ENCODE results near the gene KRT39. TPM values are rescaled to one million over a fixed set of nuclear protein-coding genes. Genes with fewer than 3 reads are reported as not detected.

Gene KRT39
- total RNA-seq, 2 donors from 2014 or later = not detected

DNA sequence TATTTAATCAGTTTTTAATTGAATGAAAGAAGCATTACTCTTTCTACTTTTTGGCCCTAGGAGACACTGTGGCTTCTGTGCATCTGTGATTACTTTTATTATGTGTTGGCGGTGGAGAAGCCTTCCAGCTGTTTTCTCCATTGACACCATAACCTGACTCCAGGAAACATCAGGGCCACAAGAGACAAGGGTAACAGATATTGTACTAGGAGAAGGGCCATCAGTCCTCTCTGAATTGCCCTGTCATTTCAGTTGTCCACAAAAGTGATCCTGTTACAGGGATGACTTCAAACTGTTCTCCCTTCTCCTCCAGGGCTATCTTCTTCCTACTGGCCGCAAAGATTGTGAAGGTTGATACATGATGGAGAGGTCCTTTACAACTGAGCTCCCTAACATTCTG is 14.6 kb downstream of the KRT39 start:
- peak overlapping the region in 3 of 4 donors; percentile 19 to 71 (median 53) for H3K27ac ChIP-seq

DNA sequence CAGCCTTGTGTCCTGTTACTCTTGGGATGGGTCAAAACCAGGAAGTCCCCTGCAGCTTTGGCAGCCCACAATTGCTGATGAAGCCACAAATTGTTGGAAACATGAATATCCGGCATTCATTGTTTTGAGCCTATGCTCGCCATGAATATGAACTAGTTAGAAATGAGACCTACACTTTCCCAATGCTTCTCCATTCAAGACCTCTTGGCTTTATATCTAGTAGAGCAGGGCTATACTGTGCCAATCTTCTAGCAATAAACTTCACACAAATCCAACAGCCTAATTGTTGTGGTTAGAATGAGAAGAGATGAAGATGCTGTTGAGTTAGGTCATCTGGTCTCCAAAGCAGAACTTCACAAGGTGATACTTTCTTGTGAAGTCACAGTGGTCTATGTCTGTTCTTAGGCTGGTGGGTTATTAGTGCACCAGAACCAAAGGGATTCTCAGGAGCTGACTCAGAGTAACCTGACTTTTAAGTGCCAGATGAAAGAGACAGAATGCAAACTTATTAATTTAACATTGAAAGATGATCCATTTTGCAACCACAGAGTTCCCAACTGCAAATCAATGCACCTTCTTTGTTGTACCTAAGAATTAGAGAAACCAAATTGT is 15.6 kb downstream of the KRT39 start:
- Histone ChIP-seq H3K36me3 (replicated peaks in 1 of 2; ENCODE audit: insufficient read depth in 1 of 2, low read depth in 2 of 2) (no peaks in the 10 kb centered on the region), H3K27me3 (no peaks in the 10 kb centered on the region), H3K27ac (no peak overlapping the region), H3K4me1 (peaks cover 8% of the 10 kb centered on the region), H3K4me3 (no peak overlapping the region), H3K9me3 (no peaks in the 10 kb centered on the region)
- intact Hi-C loops (cut with DNase I) = no loop called here
- WGBS, 2 donors = 96 to 97% methylated on average over 2 of the region's 2 CpGs
- TF ChIP-seq, protein P1, sequence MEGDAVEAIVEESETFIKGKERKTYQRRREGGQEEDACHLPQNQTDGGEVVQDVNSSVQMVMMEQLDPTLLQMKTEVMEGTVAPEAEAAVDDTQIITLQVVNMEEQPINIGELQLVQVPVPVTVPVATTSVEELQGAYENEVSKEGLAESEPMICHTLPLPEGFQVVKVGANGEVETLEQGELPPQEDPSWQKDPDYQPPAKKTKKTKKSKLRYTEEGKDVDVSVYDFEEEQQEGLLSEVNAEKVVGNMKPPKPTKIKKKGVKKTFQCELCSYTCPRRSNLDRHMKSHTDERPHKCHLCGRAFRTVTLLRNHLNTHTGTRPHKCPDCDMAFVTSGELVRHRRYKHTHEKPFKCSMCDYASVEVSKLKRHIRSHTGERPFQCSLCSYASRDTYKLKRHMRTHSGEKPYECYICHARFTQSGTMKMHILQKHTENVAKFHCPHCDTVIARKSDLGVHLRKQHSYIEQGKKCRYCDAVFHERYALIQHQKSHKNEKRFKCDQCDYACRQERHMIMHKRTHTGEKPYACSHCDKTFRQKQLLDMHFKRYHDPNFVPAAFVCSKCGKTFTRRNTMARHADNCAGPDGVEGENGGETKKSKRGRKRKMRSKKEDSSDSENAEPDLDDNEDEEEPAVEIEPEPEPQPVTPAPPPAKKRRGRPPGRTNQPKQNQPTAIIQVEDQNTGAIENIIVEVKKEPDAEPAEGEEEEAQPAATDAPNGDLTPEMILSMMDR (IDR thresholded peaks at IDR 0.05) = no peak
- no peak for ATAC-seq
- no peak for DNase-seq

More for the DNA sequence above, 14.6 kb downstream of the KRT39 start:
- TF ChIP-seq, protein P1 (IDR thresholded peaks at IDR 0.05) = no peak
- TF ChIP-seq POLR2A (IDR thresholded peaks at IDR 0.05) = no peak
- WGBS, 2 donors = 86 to 95% methylated on average over 2 of the region's 2 CpGs
- H3K4me3 ChIP-seq = no peak overlapping the region
- intact Hi-C loops (cut with DNase I) = no loop called here
- DNase-seq (no peak), ATAC-seq (no peak)
- peaks cover 17% of the 10 kb centered on the region for H3K4me1 ChIP-seq
- H3K9me3 ChIP-seq = no peaks in the 10 kb centered on the region
- no peaks in the 10 kb centered on the region for H3K36me3 ChIP-seq (replicated peaks in 1 of 2; ENCODE audit: insufficient read depth in 1 of 2, low read depth in 2 of 2)
- H3K27me3 ChIP-seq = no peaks in the 10 kb centered on the region

- intact Hi-C loops (cut with DNase I) = no loop called here
Measured at GRCh38 chr17:40950176-40950575, 16.6 kb downstream of the KRT39 start.

DNA sequence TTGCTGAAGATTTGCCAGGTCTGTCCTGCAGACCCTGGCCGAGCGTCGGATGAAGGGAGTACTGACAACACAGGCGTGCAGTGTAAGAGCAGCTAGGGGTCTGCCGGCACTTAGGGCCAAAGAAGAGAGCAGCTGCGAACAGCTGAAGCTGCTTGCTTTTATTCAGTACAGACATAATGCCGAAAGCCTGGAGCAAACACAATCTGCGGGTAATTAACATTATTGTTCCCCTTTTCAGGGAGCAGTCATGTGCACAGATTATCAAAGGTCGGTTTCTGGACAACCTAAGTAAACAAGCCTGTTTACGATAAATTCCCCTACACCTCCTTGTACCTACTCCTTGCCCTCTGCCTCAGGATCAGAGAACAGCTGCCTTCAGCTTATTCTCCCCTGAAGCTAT is 17.3 kb downstream of the KRT39 start:
- no peaks in the 10 kb centered on the region for H3K27me3 ChIP-seq
- no peak for TF ChIP-seq POLR2A (IDR thresholded peaks at IDR 0.05)
- TF ChIP-seq, protein P1 (IDR thresholded peaks at IDR 0.05) = no peak
- no peak for DNase-seq
- intact Hi-C loops (cut with DNase I) = no loop called here
- no peak overlapping the region for H3K4me3 ChIP-seq
- no peaks in the 10 kb centered on the region for H3K9me3 ChIP-seq
- WGBS, 2 donors = 12 to 25% methylated on average over 10 of the region's 10 CpGs
- H3K4me1 ChIP-seq = peaks cover 10% of the 10 kb centered on the region
- ATAC-seq = no peak
- H3K36me3 ChIP-seq (replicated peaks in 1 of 2; ENCODE audit: insufficient read depth in 1 of 2, low read depth in 2 of 2) = no peaks in the 10 kb centered on the region
- H3K27ac ChIP-seq = no peak overlapping the region

More at GRCh38 chr17:40950176-40950575, 16.6 kb downstream of the KRT39 start:
- Histone ChIP-seq H3K36me3 (replicated peaks in 1 of 2; ENCODE audit: insufficient read depth in 1 of 2, low read depth in 2 of 2) (no peaks in the 10 kb centered on the region), H3K4me1 (peaks cover 9% of the 10 kb centered on the region), H3K4me3 (no peak overlapping the region), H3K27ac (no peak overlapping the region), H3K9me3 (no peaks in the 10 kb centered on the region), H3K27me3 (no peaks in the 10 kb centered on the region)
- TF ChIP-seq POLR2A (IDR thresholded peaks at IDR 0.05) = no peak
- TF ChIP-seq, protein P1 (IDR thresholded peaks at IDR 0.05) = no peak
- no peak for ATAC-seq
- no peak for DNase-seq
- 64 to 72% methylated on average over 7 of the region's 7 CpGs for WGBS, 2 donors

- DNase-seq (no peak), ATAC-seq (no peak)
- Histone ChIP-seq H3K4me1 (peaks cover 4% of the 10 kb centered on the region), H3K27ac (no peak overlapping the region), H3K9me3 (no peaks in the 10 kb centered on the region), H3K4me3 (no peak overlapping the region), H3K36me3 (replicated peaks in 1 of 2; ENCODE audit: insufficient read depth in 1 of 2, low read depth in 2 of 2) (no peaks in the 10 kb centered on the region), H3K27me3 (no peaks in the 10 kb centered on the region)
- intact Hi-C loops (cut with DNase I) = no loop called here
- 48 to 49% methylated on average over 2 of the region's 2 CpGs for WGBS, 2 donors
- TF ChIP-seq, protein P1 (IDR thresholded peaks at IDR 0.05) = no peak
- TF ChIP-seq POLR2A (IDR thresholded peaks at IDR 0.05) = no peak
Measured at GRCh38 chr17:40947929-40948328, 18.8 kb downstream of the KRT39 start.

Data from body of pancreas (tissue), 4 donors.